Measurements from ENCODE around the gene HIVEP1.

Gene HIVEP1

GRCh38 chr6:11992086-11992485, 20.0 kb upstream of the HIVEP1 start:
- ChIA-PET CTCF (no interaction called here), POLR2A (no interaction called here)
- TF ChIP-seq LEF1 (IDR thresholded peaks at IDR 0.05; ENCODE audit: borderline replicate concordance) (no peak), FOXA1 (IDR thresholded peaks at IDR 0.05) (no peak), FOXM1 (IDR thresholded peaks at IDR 0.05; ENCODE audit: borderline replicate concordance) (no peak), CTBP1 (IDR thresholded peaks at IDR 0.05; ENCODE audit: borderline replicate concordance) (no peak), ARNT (IDR thresholded peaks at IDR 0.05) (no peak), SUZ12 (IDR thresholded peaks at IDR 0.05) (no peak), HDGF (IDR thresholded peaks at IDR 0.05; ENCODE audit: borderline replicate concordance) (no peak), FOXK2 (IDR thresholded peaks at IDR 0.05) (no peak), ELF4 (IDR thresholded peaks at IDR 0.05) (no peak), TARDBP (IDR thresholded peaks at IDR 0.05) (no peak), L3MBTL2 (conservative IDR thresholded peaks at IDR 0.05) (no peak), PKNOX1 (IDR thresholded peaks at IDR 0.05) (no peak), ZNF384 (IDR thresholded peaks at IDR 0.05) (no peak), NFRKB (IDR thresholded peaks at IDR 0.05) (no peak)
- no peak for DNase-seq (ENCODE audit: extremely low spot score)

- no peak for TF ChIP-seq BHLHE40 (IDR thresholded peaks at IDR 0.05; ENCODE audit: borderline replicate concordance)
- no peak for TF ChIP-seq L3MBTL2 (conservative IDR thresholded peaks at IDR 0.05)
- no peak for TF ChIP-seq HDGF (IDR thresholded peaks at IDR 0.05; ENCODE audit: borderline replicate concordance)
- no peak for TF ChIP-seq ELF4 (IDR thresholded peaks at IDR 0.05)
- no peak for TF ChIP-seq ZNF384 (IDR thresholded peaks at IDR 0.05)
- no peak for TF ChIP-seq CTBP1 (IDR thresholded peaks at IDR 0.05; ENCODE audit: borderline replicate concordance)
- no peak for TF ChIP-seq NFRKB (IDR thresholded peaks at IDR 0.05)
- TF ChIP-seq FOXK2 (IDR thresholded peaks at IDR 0.05): no peak
- no peak for TF ChIP-seq LEF1 (IDR thresholded peaks at IDR 0.05; ENCODE audit: borderline replicate concordance)
- TF ChIP-seq TARDBP (IDR thresholded peaks at IDR 0.05): no peak
- TF ChIP-seq SUZ12 (IDR thresholded peaks at IDR 0.05): no peak
- TF ChIP-seq FOXA1 (IDR thresholded peaks at IDR 0.05): no peak
- TF ChIP-seq ARNT (IDR thresholded peaks at IDR 0.05): no peak
- TF ChIP-seq SP1 (IDR thresholded peaks at IDR 0.05): no peak
- TF ChIP-seq PKNOX1 (IDR thresholded peaks at IDR 0.05): no peak
- no peak for TF ChIP-seq FOXM1 (IDR thresholded peaks at IDR 0.05; ENCODE audit: borderline replicate concordance)
- ChIA-PET CTCF (interaction anchor here (0.6 kb wide), 1 partner anchor 307 kb away, joined by 9 read pairs; no protein-coding TSS in a partner anchor), POLR2A (no interaction called here)
- no peak for DNase-seq (ENCODE audit: extremely low spot score)
Observed at GRCh38 chr6:11994875-11995461, 17.1 kb upstream of the HIVEP1 start.

- CTCF ChIA-PET: no interaction called here
- POLR2A ChIA-PET: no interaction called here
- no peak for TF ChIP-seq CTBP1 (IDR thresholded peaks at IDR 0.05; ENCODE audit: borderline replicate concordance)
- no peak for TF ChIP-seq NFRKB (IDR thresholded peaks at IDR 0.05)
- no peak for TF ChIP-seq ARNT (IDR thresholded peaks at IDR 0.05)
- DNase-seq (ENCODE audit: extremely low spot score): no peak
Observed at GRCh38 chr6:11996751-11997150, 15.4 kb upstream of the HIVEP1 start.

GRCh38 chr6:11999246-11999645, 12.9 kb upstream of the HIVEP1 start:
- DNase-seq (ENCODE audit: extremely low spot score): no peak
- ChIA-PET POLR2A (no interaction called here), CTCF (interaction anchor here (0.6 kb wide), 1 partner anchor 310 kb away, joined by 3 read pairs; no protein-coding TSS in a partner anchor)
- TF ChIP-seq FOXM1 (IDR thresholded peaks at IDR 0.05; ENCODE audit: borderline replicate concordance): no peak
- TF ChIP-seq FOXK2 (IDR thresholded peaks at IDR 0.05): no peak
- TF ChIP-seq ARNT (IDR thresholded peaks at IDR 0.05): no peak
- TF ChIP-seq FOXA1 (IDR thresholded peaks at IDR 0.05): no peak
- no peak for TF ChIP-seq ZNF384 (IDR thresholded peaks at IDR 0.05)
- no peak for TF ChIP-seq SUZ12 (IDR thresholded peaks at IDR 0.05)
- TF ChIP-seq ELF4 (IDR thresholded peaks at IDR 0.05): no peak
- TF ChIP-seq NFRKB (IDR thresholded peaks at IDR 0.05): no peak
- no peak for TF ChIP-seq CTBP1 (IDR thresholded peaks at IDR 0.05; ENCODE audit: borderline replicate concordance)
- no peak for TF ChIP-seq TARDBP (IDR thresholded peaks at IDR 0.05)
- TF ChIP-seq PKNOX1 (IDR thresholded peaks at IDR 0.05): no peak
- TF ChIP-seq HDGF (IDR thresholded peaks at IDR 0.05; ENCODE audit: borderline replicate concordance): no peak
- TF ChIP-seq BHLHE40 (IDR thresholded peaks at IDR 0.05; ENCODE audit: borderline replicate concordance): no peak
- no peak for TF ChIP-seq L3MBTL2 (conservative IDR thresholded peaks at IDR 0.05)
- no peak for TF ChIP-seq SP1 (IDR thresholded peaks at IDR 0.05)
- no peak for TF ChIP-seq LEF1 (IDR thresholded peaks at IDR 0.05; ENCODE audit: borderline replicate concordance)

GRCh38 chr6:12000174-12000573, 11.9 kb upstream of the HIVEP1 start:
- no peak for TF ChIP-seq FOXA1 (IDR thresholded peaks at IDR 0.05)
- no peak for TF ChIP-seq FOXM1 (IDR thresholded peaks at IDR 0.05; ENCODE audit: borderline replicate concordance)
- no peak for DNase-seq (ENCODE audit: extremely low spot score)
- CTCF ChIA-PET: no interaction called here
- POLR2A ChIA-PET: no interaction called here

- CTCF ChIA-PET: no interaction called here
- POLR2A ChIA-PET: no interaction called here
- TF ChIP-seq SP1 (IDR thresholded peaks at IDR 0.05) (no peak), HDGF (IDR thresholded peaks at IDR 0.05; ENCODE audit: borderline replicate concordance) (no peak), LEF1 (IDR thresholded peaks at IDR 0.05; ENCODE audit: borderline replicate concordance) (no peak), FOXK2 (IDR thresholded peaks at IDR 0.05) (no peak), L3MBTL2 (conservative IDR thresholded peaks at IDR 0.05) (no peak), PKNOX1 (IDR thresholded peaks at IDR 0.05) (no peak), TARDBP (IDR thresholded peaks at IDR 0.05) (no peak), ELF4 (IDR thresholded peaks at IDR 0.05) (no peak), BHLHE40 (IDR thresholded peaks at IDR 0.05; ENCODE audit: borderline replicate concordance) (no peak), ZNF384 (IDR thresholded peaks at IDR 0.05) (no peak), ARNT (IDR thresholded peaks at IDR 0.05) (no peak), SUZ12 (IDR thresholded peaks at IDR 0.05) (no peak), FOXA1 (IDR thresholded peaks at IDR 0.05) (no peak), FOXM1 (IDR thresholded peaks at IDR 0.05; ENCODE audit: borderline replicate concordance) (no peak), NFRKB (IDR thresholded peaks at IDR 0.05) (no peak), CTBP1 (IDR thresholded peaks at IDR 0.05; ENCODE audit: borderline replicate concordance) (no peak)
- no peak for DNase-seq (ENCODE audit: extremely low spot score)
Observed at GRCh38 chr6:12001004-12001705, 11.0 kb upstream of the HIVEP1 start.
